Measurements from ENCODE around the gene AGR2. TPM values are rescaled to one million over a fixed set of nuclear protein-coding genes. Genes with fewer than 3 reads are reported as not detected.

The AGR2 gene
- total and polyA plus RNA-seq, 8 donors: 63.2 to 376 (median 104) TPM

GRCh38 chr7:16849296-16850148, 44.7 kb upstream of the AGR2 start:
- intact Hi-C loops (cut with DNase I): no loop called here
- DNase-seq (peak in 1 of 4 donors; percentile 61), ATAC-seq (no peak)
- no peak overlapping the region for H3K27ac ChIP-seq
- H3K27me3 ChIP-seq: no peaks in the 10 kb centered on the region
- H3K9me3 ChIP-seq: no peaks in the 10 kb centered on the region
- H3K36me3 ChIP-seq: no peaks in the 10 kb centered on the region
- H3K4me1 ChIP-seq: peaks cover 0 to 4% of the 10 kb centered on the region in 2 donors
- TF ChIP-seq, protein P1, sequence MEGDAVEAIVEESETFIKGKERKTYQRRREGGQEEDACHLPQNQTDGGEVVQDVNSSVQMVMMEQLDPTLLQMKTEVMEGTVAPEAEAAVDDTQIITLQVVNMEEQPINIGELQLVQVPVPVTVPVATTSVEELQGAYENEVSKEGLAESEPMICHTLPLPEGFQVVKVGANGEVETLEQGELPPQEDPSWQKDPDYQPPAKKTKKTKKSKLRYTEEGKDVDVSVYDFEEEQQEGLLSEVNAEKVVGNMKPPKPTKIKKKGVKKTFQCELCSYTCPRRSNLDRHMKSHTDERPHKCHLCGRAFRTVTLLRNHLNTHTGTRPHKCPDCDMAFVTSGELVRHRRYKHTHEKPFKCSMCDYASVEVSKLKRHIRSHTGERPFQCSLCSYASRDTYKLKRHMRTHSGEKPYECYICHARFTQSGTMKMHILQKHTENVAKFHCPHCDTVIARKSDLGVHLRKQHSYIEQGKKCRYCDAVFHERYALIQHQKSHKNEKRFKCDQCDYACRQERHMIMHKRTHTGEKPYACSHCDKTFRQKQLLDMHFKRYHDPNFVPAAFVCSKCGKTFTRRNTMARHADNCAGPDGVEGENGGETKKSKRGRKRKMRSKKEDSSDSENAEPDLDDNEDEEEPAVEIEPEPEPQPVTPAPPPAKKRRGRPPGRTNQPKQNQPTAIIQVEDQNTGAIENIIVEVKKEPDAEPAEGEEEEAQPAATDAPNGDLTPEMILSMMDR (IDR thresholded peaks at IDR 0.05): no peak
- no peak overlapping the region for H3K4me3 ChIP-seq

- peak in 3 of 4 donors; percentile 4 to 68 (median 64) for DNase-seq
- H3K36me3 ChIP-seq: no peaks in the 10 kb centered on the region
- H3K4me1 ChIP-seq: peaks cover 0 to 4% of the 10 kb centered on the region in 2 donors
- no peaks in the 10 kb centered on the region for H3K9me3 ChIP-seq
- TF ChIP-seq, protein P1 (IDR thresholded peaks at IDR 0.05): no peak
- ATAC-seq: peak; percentile 98
- no peak overlapping the region for H3K4me3 ChIP-seq
- H3K27ac ChIP-seq: peak overlapping the region; percentile 42 to 58
- H3K27me3 ChIP-seq: no peaks in the 10 kb centered on the region
- intact Hi-C loops (cut with DNase I): no loop called here
Observed at GRCh38 chr7:16847381-16847860, 42.6 kb upstream of the AGR2 start.

GRCh38 chr7:16846601-16847165, 41.9 kb upstream of the AGR2 start:
- peak; percentile 15 for ATAC-seq
- H3K36me3 ChIP-seq: no peaks in the 10 kb centered on the region
- no peak for DNase-seq
- TF ChIP-seq, protein P1 (IDR thresholded peaks at IDR 0.05): no peak
- no peak overlapping the region for H3K4me3 ChIP-seq
- H3K27ac ChIP-seq: peak overlapping the region in 1 of 2 donors; percentile 20
- H3K9me3 ChIP-seq: no peaks in the 10 kb centered on the region
- intact Hi-C loops (cut with DNase I): no loop called here
- H3K27me3 ChIP-seq: no peaks in the 10 kb centered on the region
- H3K4me1 ChIP-seq: peaks cover 0 to 3% of the 10 kb centered on the region in 2 donors

- TF ChIP-seq, protein P1 (IDR thresholded peaks at IDR 0.05): no peak
- no peak overlapping the region for H3K4me3 ChIP-seq
- ATAC-seq: no peak
- no peaks in the 10 kb centered on the region for H3K9me3 ChIP-seq
- no peak overlapping the region for H3K27ac ChIP-seq
- H3K27me3 ChIP-seq: no peaks in the 10 kb centered on the region
- intact Hi-C loops (cut with DNase I): no loop called here
- no peaks in the 10 kb centered on the region for H3K4me1 ChIP-seq
- no peaks in the 10 kb centered on the region for H3K36me3 ChIP-seq
- DNase-seq: no peak
Observed at GRCh38 chr7:16845746-16846145, 40.9 kb upstream of the AGR2 start.

- ATAC-seq (no peak), DNase-seq (no peak)
- intact Hi-C loops (cut with DNase I): no loop called here
- Histone ChIP-seq H3K27ac (no peak overlapping the region), H3K4me1 (no peaks in the 10 kb centered on the region), H3K9me3 (no peaks in the 10 kb centered on the region), H3K36me3 (no peaks in the 10 kb centered on the region), H3K27me3 (no peaks in the 10 kb centered on the region), H3K4me3 (no peak overlapping the region)
- TF ChIP-seq, protein P1 (IDR thresholded peaks at IDR 0.05): no peak
Observed at GRCh38 chr7:16841681-16842080, 36.9 kb upstream of the AGR2 start.
